Motor neuron (in vitro differentiated cells): ENCODE measurements around the gene KPNA6. TPM values are rescaled to one million over a fixed set of nuclear protein-coding genes. Genes with fewer than 3 reads are reported as not detected.

Source experiments
- ATAC-seq, 8 experiments: fragments of 200-7000 bp; cut with Tn5 transposase; replicated peaks in 6 of 8; 2 replicates each; pipeline ENCODE4 v1.8.0; 2021; ENCODE audit warnings: mild to moderate bottlenecking in 8 of 8, moderate library complexity in 8 of 8
- H3K27ac ChIP-seq, 2 donors: fragments of 250-450 bp; sonication (Bioruptor Pico); 2 replicates each; pipeline ENCODE4 v1.9.0; 2021; ENCODE audit warnings: antibody characterized with exemption in 2 of 2, mild to moderate bottlenecking in 2 of 2, moderate library complexity in 1 of 2
- H3K4me1 ChIP-seq, 2 donors: fragments of 250-450 bp; sonication (Bioruptor Pico); replicated peaks in 1 of 2; 2 replicates each; pipeline ENCODE4 v1.6.1; 2021; ENCODE audit warnings: antibody characterized with exemption in 2 of 2, mild to moderate bottlenecking in 2 of 2, moderate library complexity in 1 of 2
- H3K4me3 ChIP-seq, 5 donors: fragments of 250-450 bp; sonication (Bioruptor Pico); 2 replicates each; pipeline ENCODE4 v1.9.0; 2021; ENCODE audit warnings: antibody characterized with exemption in 5 of 5, mild to moderate bottlenecking in 5 of 5, moderate library complexity in 4 of 5
- WGBS, 10 experiments: fragments of 450-650 bp; shearing (Covaris generic); methylation state at CpG; one replicate each; pipeline ENCODE4 v1.0.0; 2022; 5-methylcytosine and 5-hydroxymethylcytosine counted together
- in situ Hi-C, 9 experiments: fragments of 400-800 bp; cut with MboI; loops; one replicate each; pipeline ENCODE4 v1.15.0; 2021; ENCODE audit warnings: low sequenced_read_pairs in 9 of 9, low pct_unique_long_range_greater_than_20kb in 2 of 9; ENCODE audit not compliant: unreplicated experiment in 9 of 9
- total RNA-seq, 8 experiments: library from RNA; unstranded; fragments of 300-600 nt; gene quantifications; 2 replicates each; pipeline versions ENCODE4 v1.2.3 to v1.2.4, GENCODE V29; 2022

Gene KPNA6
- total RNA-seq, 8 experiments from 2014 or later: 35.3 to 53.4 (median 40.7) TPM

DNA sequence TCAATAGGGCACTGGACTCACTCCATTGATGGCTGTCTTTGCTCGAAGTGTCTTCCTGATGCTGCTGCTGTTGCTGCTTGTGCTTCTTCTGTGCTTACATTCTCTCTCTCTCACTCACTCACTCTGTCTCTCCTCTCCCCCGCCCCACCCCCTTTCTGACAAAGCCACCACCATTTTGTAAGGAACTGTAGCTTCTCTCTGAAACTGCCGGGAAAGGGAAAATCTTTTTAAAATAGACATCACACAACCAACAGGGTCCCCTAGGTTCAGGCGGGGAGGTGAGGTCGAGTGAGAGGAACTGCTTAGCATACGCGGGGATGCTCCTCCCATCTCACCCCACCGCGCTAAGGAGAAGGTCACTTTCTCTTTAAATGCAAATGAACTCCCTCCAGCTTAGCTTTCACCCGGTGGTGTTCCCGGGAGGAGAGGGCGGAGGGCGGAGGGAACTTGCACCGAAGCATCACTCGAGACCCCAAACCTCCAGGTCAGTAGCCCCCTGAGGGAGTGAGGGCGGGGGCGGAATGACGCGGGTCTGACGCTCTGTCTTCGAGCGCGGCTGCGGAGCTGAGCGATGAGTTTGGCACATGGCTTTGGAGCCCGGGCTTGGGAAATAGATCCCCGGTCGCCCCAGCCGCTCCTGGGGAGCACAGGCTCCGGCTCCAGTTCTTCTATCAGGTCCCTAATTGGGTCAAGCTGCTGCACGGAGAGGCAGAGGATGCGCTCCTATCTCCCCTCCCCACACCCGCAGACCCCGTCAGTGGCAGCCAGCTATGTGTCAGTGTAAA lies 92.6 kb downstream of the KPNA6 start, which contains the start of gene CCDC28B:
Gene CCDC28B (plus strand): TSS at position 370 of the 785 bp plus-strand sequence. CDS start 1,341 bp downstream, outside the sequence.
- in situ Hi-C loops: no loop called here
- peaks cover 44 to 45% of the 10 kb centered on the region in 2 donors for H3K4me1 ChIP-seq
- peak; percentile 40 to 79 (median 74) for ATAC-seq

GRCh38 chr1:32201011-32201855 lies 93.4 kb downstream of the KPNA6 start:
- ATAC-seq: peak; percentile 25 to 51 (median 43)
- Histone ChIP-seq H3K4me1 (peaks cover 46 to 47% of the 10 kb centered on the region in 2 donors), H3K27ac (peak overlapping the region; percentile 70 to 91), H3K4me3 (peak overlapping the region; percentile 37 to 47 (median 41))
- 0 to 60% (median 9%) methylated on average over 1 to 11 of the region's 26 CpGs; no CpG with 5 or more reads in 2 of the 10 experiments for WGBS, 10 experiments
- in situ Hi-C loops: no loop called here

More for the DNA sequence above, 92.6 kb downstream of the KPNA6 start, which contains the start of gene CCDC28B:
- Histone ChIP-seq H3K27ac (peak within 1 kb of the TSS; percentile 70 to 91), H3K4me3 (peak within 1 kb of the TSS; percentile 37 to 47 (median 41))
- 0 to 20% (median 1%) methylated on average over 1 to 23 of the region's 34 CpGs; no CpG with 5 or more reads in 3 of the 10 experiments for WGBS, 10 experiments

DNA sequence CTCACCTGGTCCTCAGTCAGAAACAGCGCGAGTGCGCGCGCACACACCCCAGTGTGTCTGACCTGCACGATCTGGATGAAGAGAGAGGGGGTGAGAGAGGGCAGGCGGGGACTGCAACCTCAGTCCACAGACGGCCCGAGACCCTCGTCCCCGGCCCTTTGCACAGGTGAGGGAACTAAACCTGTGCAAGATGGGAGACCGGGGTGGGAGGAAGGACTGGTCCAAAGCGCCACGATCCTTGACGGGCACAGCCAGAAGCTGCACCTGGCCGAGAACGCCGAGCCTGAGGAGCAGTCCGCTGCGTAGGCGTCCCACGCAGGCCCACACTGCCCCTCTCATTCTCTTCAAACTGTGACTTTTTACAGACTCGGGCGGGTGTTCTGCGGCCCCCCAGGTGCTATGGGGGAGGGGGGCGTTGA lies 97.1 kb downstream of the KPNA6 start:
- in situ Hi-C loops: no loop called here
- Histone ChIP-seq H3K27ac (peak overlapping the region; percentile 2 to 37), H3K4me3 (peak overlapping the region; percentile 46 to 61 (median 52)), H3K4me1 (peaks cover 17 to 21% of the 10 kb centered on the region in 2 donors)
- 7 to 80% (median 50%) methylated on average over 3 to 20 of the region's 26 CpGs; no CpG with 5 or more reads in 5 of the 10 experiments for WGBS, 10 experiments
- peak in 4 of 8 experiments; percentile 0 for ATAC-seq

GRCh38 chr1:32205401-32206370 lies 97.8 kb downstream of the KPNA6 start, which contains the start of gene IQCC:
Gene IQCC (plus strand): TSS chr1:32205671. CDS start chr1:32205682, 11 bp downstream.
- H3K4me3 ChIP-seq: peak within 1 kb of the TSS; percentile 46 to 61 (median 52)
- peak within 1 kb of the TSS; percentile 28 to 37 for H3K27ac ChIP-seq
- in situ Hi-C loops: no loop called here
- peak; percentile 57 to 75 (median 72) for ATAC-seq
- H3K4me1 ChIP-seq: peaks cover 16 to 21% of the 10 kb centered on the region in 2 donors
- WGBS, 10 experiments: 0 to 12% (median 2%) methylated on average over 4 to 18 of the region's 77 CpGs; no CpG with 5 or more reads in 6 of the 10 experiments

DNA sequence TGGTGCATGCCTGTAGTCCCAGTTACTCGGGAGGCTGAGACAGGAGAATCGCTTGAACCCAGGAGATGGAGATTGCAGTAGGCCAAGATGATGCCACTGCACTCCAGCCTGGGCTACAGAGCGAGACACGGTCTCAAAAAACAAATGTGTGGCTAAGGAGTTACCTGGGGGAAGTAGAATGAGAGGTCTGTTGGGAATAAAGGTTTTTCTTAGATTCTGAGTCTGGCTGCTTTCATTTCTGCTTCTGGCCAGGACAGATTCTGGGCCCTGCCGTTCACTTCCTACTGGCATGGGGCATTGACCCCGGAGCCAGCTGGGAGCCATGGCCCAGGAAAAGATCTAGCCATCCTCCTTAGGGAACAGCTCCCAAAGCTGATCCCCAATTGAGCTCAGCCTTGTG lies 100.6 kb downstream of the KPNA6 start:
- Histone ChIP-seq H3K4me1 (peaks cover 5 to 12% of the 10 kb centered on the region in 2 donors), H3K4me3 (no peak overlapping the region), H3K27ac (no peak overlapping the region)
- WGBS, 10 experiments: 67 to 100% (median 92%) methylated on average over 1 to 6 of the region's 6 CpGs; no CpG with 5 or more reads in 3 of the 10 experiments
- in situ Hi-C loops: no loop called here
- ATAC-seq: no peak

DNA sequence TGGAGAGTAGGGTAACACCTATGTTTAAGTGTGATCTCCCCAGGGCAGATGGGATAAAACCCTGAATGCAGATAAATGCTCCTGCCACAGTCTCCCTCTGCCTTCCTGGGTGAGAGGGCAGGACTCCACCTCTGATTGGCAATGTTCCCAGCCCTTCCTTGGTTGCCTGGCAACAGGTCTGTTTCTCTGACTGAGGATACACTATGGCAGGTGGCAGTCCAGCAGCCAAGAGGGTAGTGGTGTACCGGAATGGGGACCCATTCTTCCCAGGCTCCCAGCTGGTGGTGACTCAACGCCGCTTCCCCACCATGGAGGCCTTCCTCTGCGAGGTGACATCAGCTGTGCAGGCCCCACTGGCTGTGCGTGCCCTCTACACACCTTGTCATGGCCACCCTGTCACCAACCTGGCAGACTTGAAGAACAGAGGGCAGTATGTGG lies 101.1 kb downstream of the KPNA6 start, which contains the start of gene DCDC2B:
Gene DCDC2B (plus strand): TSS at position 199 of the 438 bp plus-strand sequence. CDS start 5 bp downstream, at position 204.
- ATAC-seq: peak in 6 of 8 experiments; percentile 1 to 23 (median 10)
- in situ Hi-C loops: no loop called here
- WGBS, 10 experiments: 58 to 90% (median 79%) methylated on average over 3 to 5 of the region's 5 CpGs; no CpG with 5 or more reads in 4 of the 10 experiments

DNA sequence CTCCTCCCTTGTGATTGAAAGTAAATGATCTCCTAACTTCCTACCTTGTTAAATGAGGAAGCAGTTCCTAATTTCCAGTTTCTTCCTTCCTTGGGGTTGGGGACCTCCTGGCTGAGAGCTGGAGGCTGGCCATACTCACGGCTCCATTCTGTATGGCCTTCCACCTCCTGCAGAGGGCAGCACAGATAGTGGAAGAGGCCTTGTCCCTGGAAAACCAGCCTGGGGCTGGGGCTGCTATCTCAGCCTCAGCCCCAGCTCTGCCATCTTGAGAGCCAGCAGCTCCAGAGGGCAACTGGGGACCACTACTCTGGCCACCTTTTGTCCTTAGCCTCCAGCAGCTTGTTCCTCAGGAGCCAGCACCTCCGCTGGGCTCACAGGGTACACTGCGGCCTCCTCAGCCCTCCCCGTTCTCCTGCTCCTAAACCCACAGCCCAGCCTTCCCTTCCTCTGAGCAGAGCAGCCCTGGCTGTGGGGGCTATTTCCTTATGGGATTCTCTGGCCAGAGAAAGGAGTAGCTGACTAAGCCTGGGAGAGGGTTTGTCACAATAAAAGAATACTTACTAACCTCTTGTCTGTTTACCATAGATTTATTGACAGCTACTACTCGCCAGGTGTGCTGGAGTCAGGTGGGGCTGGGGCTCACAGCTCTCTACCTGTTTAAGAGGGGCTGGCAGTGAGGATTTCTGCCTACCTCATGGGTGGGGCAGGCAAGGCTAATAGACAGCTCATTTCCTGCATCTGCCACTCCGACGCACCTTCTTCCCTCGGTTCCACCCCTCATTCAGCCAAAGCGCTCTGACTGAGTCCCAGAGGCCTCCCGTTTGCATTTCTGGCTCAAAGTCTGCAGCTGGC lies 108.0 kb downstream of the KPNA6 start:
- H3K4me3 ChIP-seq: no peak overlapping the region
- in situ Hi-C loops: no loop called here
- peak overlapping the region in 1 of 2 donors; percentile 32 for H3K27ac ChIP-seq
- peaks cover 3% of the 10 kb centered on the region in 2 donors for H3K4me1 ChIP-seq
- WGBS, 10 experiments: 63 to 100% (median 91%) methylated on average over 1 to 9 of the region's 10 CpGs; no CpG with 5 or more reads in 1 of the 10 experiments
- ATAC-seq: peak; percentile 66 to 91 (median 82)

More for the DNA sequence above, 101.1 kb downstream of the KPNA6 start, which contains the start of gene DCDC2B:
- peaks cover 5 to 12% of the 10 kb centered on the region in 2 donors for H3K4me1 ChIP-seq
- H3K27ac ChIP-seq: no peak within 1 kb of the TSS
- H3K4me3 ChIP-seq: no peak within 1 kb of the TSS

- no peak for ATAC-seq
- WGBS, 10 experiments: 88 to 100% (median 100%) methylated on average over 1 to 4 of the region's 5 CpGs; no CpG with 5 or more reads in 3 of the 10 experiments
- Histone ChIP-seq H3K27ac (no peak overlapping the region), H3K4me1 (peaks cover 8 to 9% of the 10 kb centered on the region in 2 donors), H3K4me3 (no peak overlapping the region)
- in situ Hi-C loops: no loop called here
Observed at GRCh38 chr1:32216566-32216965, 108.7 kb downstream of the KPNA6 start.

DNA sequence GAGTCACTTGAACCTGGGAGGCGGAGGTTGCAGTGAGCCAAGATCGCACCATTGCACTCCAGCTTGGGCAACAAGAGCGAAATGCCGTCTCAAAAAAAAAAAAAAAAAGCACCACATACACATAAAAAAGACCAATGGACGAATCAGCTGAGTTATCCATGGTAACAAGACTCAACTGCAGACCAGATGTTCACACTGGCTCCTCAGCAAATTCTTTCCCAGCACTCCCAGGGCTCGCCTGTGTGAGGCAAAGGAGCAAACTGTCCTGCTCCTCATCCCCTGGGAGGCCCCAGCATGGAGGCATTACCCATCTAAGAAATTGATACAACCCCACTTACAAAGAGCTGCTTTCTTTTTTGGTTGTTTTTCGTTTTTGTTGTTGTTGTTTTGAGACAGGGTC lies 111.2 kb downstream of the KPNA6 start:
- WGBS, 10 experiments: 39 to 100% (median 80%) methylated on average over 1 to 6 of the region's 7 CpGs; no CpG with 5 or more reads in 3 of the 10 experiments
- peak in 1 of 8 experiments; percentile 6 for ATAC-seq
- Histone ChIP-seq H3K4me3 (no peak overlapping the region), H3K27ac (no peak overlapping the region), H3K4me1 (peaks cover 16 to 18% of the 10 kb centered on the region in 2 donors)
- in situ Hi-C loops: no loop called here

DNA sequence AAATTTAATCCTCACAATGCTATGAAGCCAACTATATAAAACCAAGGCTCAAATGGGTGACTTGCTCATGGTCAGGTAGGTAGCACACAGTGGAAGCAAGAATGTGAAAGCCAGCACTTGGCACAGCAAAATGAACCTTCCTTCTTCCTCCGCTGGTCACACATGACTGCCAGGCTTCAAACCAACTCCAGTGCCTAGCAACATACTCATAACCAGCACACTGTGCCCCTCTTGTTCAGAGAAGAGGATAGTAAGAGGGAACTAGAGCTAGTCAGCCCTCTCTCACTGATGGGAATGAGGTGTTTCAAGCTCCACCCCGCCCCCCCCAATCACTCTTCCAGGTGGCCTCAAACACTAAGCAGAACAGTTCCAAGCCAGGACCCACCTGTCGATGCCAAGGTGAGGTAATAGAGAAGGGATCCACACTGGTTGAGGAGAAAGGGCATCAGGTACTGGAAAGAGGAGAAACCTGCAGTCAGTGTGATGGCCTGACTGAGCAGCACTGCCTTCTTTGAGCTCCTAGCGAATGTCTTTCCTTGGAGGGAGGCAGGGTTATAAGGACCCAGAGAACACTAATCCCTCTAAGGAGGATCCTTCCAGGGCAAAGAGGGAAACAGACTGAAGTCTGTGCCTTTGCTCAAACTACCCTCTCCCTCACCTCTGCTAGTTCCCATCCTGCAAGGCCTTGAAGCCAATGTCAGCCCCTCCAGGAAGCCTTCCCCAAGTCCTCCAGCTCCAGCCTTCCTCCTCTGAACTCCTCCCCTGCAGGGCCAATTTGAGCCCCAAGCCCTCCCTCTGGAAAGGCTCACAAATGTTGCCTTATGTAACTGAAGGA lies 113.1 kb downstream of the KPNA6 start:
- Histone ChIP-seq H3K4me1 (peaks cover 16 to 18% of the 10 kb centered on the region in 2 donors), H3K27ac (peak overlapping the region in 1 of 2 donors; percentile 92), H3K4me3 (peak overlapping the region; percentile 57 to 95 (median 93))
- no peak for ATAC-seq
- WGBS, 10 experiments: 80 to 100% (median 88%) methylated on average over 1 to 3 of the region's 4 CpGs; no CpG with 5 or more reads in 4 of the 10 experiments
- in situ Hi-C loops: no loop called here
